ENCODE results near the gene ITGAL. TPM values are rescaled to one million over a fixed set of nuclear protein-coding genes. Genes with fewer than 3 reads are reported as not detected.
"Not testable (repeated sequence)": the region's sequence is repeated elsewhere in the genome, so short reads cannot be mapped to it uniquely, and the experiment has no call there.

ITGAL gene
- total RNA-seq, 1 experiment from 2014 or later: not detected

- H3K23me2 ChIP-seq (ENCODE audit: insufficient read length, low read depth, low read length, poor library complexity, severe bottlenecking): peaks cover 23% of the 10 kb centered on the region
- Mint-ChIP-seq H3K4me1 (peaks cover 23 to 27% of the 10 kb centered on the region in 2 experiments), H3K4me3 (peak overlapping the region; percentile 77 to 89), H3K36me3 (ENCODE audit: insufficient read depth in 1 of 3, low read depth in 3 of 3) (peaks cover 15 to 24% (median 17%) of the 10 kb centered on the region in 3 experiments), H3K27ac (peak overlapping the region; percentile 96 to 99 (median 96)), H3K27me3 (ENCODE audit: low read depth) (no peaks in the 10 kb centered on the region), H3K9me3 (no peaks in the 10 kb centered on the region; a peak in 1 of 5 replicates)
- H4K20me1 ChIP-seq (ENCODE audit: control insufficient read depth, insufficient read depth, insufficient read length): no peaks in the 10 kb centered on the region
- H2BK15ac ChIP-seq (ENCODE audit: low read depth, low read length): no peak overlapping the region
- H2BK12ac ChIP-seq (ENCODE audit: insufficient read length, low read depth, low read length): peak overlapping the region; percentile 21
- H3K79me1 ChIP-seq (ENCODE audit: insufficient read depth, low read depth, low read length, poor library complexity, severe bottlenecking): no peaks in the 10 kb centered on the region
- H3K4me2 ChIP-seq (ENCODE audit: insufficient read depth, insufficient read length, low read length): peak overlapping the region; percentile 61
- no peak overlapping the region; the same call in 1 of the 2 replicates for H3K4ac ChIP-seq (ENCODE audit: low read depth, low read length)
- peak overlapping the region; percentile 63 for H4K8ac ChIP-seq (replicated peaks; ENCODE audit: insufficient read length, low read depth, low read length)
- peak overlapping the region; percentile 81 for H3K18ac ChIP-seq (ENCODE audit: insufficient read length, low read depth, low read length)
- peak overlapping the region; percentile 92 for H3K9ac ChIP-seq (ENCODE audit: extremely low read depth, insufficient read length, low read length)
- no peaks in the 10 kb centered on the region; the same call in 1 of the 2 replicates for H3K4me1 ChIP-seq (ENCODE audit: insufficient read depth, low read length)
- TF ChIP-seq CTCF (conservative IDR thresholded peaks at IDR 0.05): peak; percentile 66
- H4K5ac ChIP-seq (ENCODE audit: insufficient read length, low read depth, low read length): no peak overlapping the region
- no peak overlapping the region for H3K23ac ChIP-seq (ENCODE audit: insufficient read length, low read depth, low read length)
- peak overlapping the region; percentile 39 for H3T11ph ChIP-seq (ENCODE audit: low read length)
- no peaks in the 10 kb centered on the region for H3K79me2 ChIP-seq (ENCODE audit: insufficient read depth, low read length)
- peak overlapping the region; percentile 83 for H3K27ac ChIP-seq (ENCODE audit: insufficient read length, low read depth, low read length)
- DNase-seq: peak; percentile 81
- H3K27me3 ChIP-seq (ENCODE audit: insufficient read depth, low read length): no peaks in the 10 kb centered on the region
- no peak overlapping the region for H2AK5ac ChIP-seq (ENCODE audit: insufficient read length, low read length)
- WGBS (ENCODE audit: extremely low coverage, insufficient read length, low lambda C conversion rate): no CpG with 5 or more reads among the region's 12 CpGs
- peak overlapping the region; percentile 76 for H3K14ac ChIP-seq (ENCODE audit: insufficient read depth, low read length)
- no peak overlapping the region for H2BK5ac ChIP-seq (ENCODE audit: insufficient read length, low read length)
- H2BK120ac ChIP-seq (ENCODE audit: low read depth, low read length, poor library complexity, severe bottlenecking): peak overlapping the region; percentile 42
- no peaks in the 10 kb centered on the region for H3K9me3 ChIP-seq (ENCODE audit: control insufficient read depth, low read depth, low read length)
- H3K56ac ChIP-seq (ENCODE audit: insufficient read length, low read depth, low read length): no peak overlapping the region
- no peak overlapping the region for H2AFZ ChIP-seq (ENCODE audit: low read length)
- H2BK20ac ChIP-seq (ENCODE audit: low read depth, low read length, poor library complexity, severe bottlenecking): no peak overlapping the region
- H4K91ac ChIP-seq (ENCODE audit: insufficient read length, low read depth, low read length): no peak overlapping the region
Observed at GRCh38 chr16:30535777-30536190, 63.2 kb downstream of the ITGAL start.

GRCh38 chr16:30536391-30537024 is 64.0 kb downstream of the ITGAL start:
- H4K91ac ChIP-seq (ENCODE audit: insufficient read length, low read depth, low read length); H3K14ac ChIP-seq (ENCODE audit: insufficient read depth, low read length); H3K18ac ChIP-seq (ENCODE audit: insufficient read length, low read depth, low read length); H3T11ph ChIP-seq (ENCODE audit: low read length); H2BK5ac ChIP-seq (ENCODE audit: insufficient read length, low read length); H4K20me1 ChIP-seq (ENCODE audit: control insufficient read depth, insufficient read depth, insufficient read length); DNase-seq; H3K27me3 Mint-ChIP-seq (ENCODE audit: low read depth); H2AFZ ChIP-seq (ENCODE audit: low read length); H3K4ac ChIP-seq (ENCODE audit: low read depth, low read length); H2BK15ac ChIP-seq (ENCODE audit: low read depth, low read length); H3K9me3 ChIP-seq (ENCODE audit: control insufficient read depth, low read depth, low read length); H2BK12ac ChIP-seq (ENCODE audit: insufficient read length, low read depth, low read length); H4K5ac ChIP-seq (ENCODE audit: insufficient read length, low read depth, low read length); H3K79me2 ChIP-seq (ENCODE audit: insufficient read depth, low read length); H2AK5ac ChIP-seq (ENCODE audit: insufficient read length, low read length); H3K4me1 ChIP-seq (ENCODE audit: insufficient read depth, low read length); H3K23ac ChIP-seq (ENCODE audit: insufficient read length, low read depth, low read length); H3K56ac ChIP-seq (ENCODE audit: insufficient read length, low read depth, low read length); H3K27ac ChIP-seq (ENCODE audit: insufficient read length, low read depth, low read length); H3K9me3 Mint-ChIP-seq; H4K8ac ChIP-seq (replicated peaks; ENCODE audit: insufficient read length, low read depth, low read length); H2BK20ac ChIP-seq (ENCODE audit: low read depth, low read length, poor library complexity, severe bottlenecking); H3K79me1 ChIP-seq (ENCODE audit: insufficient read depth, low read depth, low read length, poor library complexity, severe bottlenecking); H3K27me3 ChIP-seq (ENCODE audit: insufficient read depth, low read length): not testable (repeated sequence)
- H2BK120ac ChIP-seq (ENCODE audit: low read depth, low read length, poor library complexity, severe bottlenecking): peak overlapping the region; percentile 2
- WGBS (ENCODE audit: extremely low coverage, insufficient read length, low lambda C conversion rate): no CpG with 5 or more reads among the region's 13 CpGs
- Mint-ChIP-seq H3K4me1 (peaks cover 23 to 27% of the 10 kb centered on the region in 2 experiments), H3K36me3 (ENCODE audit: insufficient read depth in 1 of 3, low read depth in 3 of 3) (peaks cover 9 to 16% (median 14%) of the 10 kb centered on the region in 3 experiments), H3K4me3 (peak overlapping the region; percentile 77 to 89; a peak in 3 of 5 replicates), H3K27ac (peak overlapping the region in 1 of 3 experiments; percentile 90; a peak in 2 of 7 replicates)
- peak overlapping the region; percentile 92 for H3K9ac ChIP-seq (ENCODE audit: extremely low read depth, insufficient read length, low read length)
- peak overlapping the region; percentile 61 for H3K4me2 ChIP-seq (ENCODE audit: insufficient read depth, insufficient read length, low read length)
- peaks cover 23% of the 10 kb centered on the region for H3K23me2 ChIP-seq (ENCODE audit: insufficient read length, low read depth, low read length, poor library complexity, severe bottlenecking)

Measured in H9 (cell line).